ENCODE measurements around the gene PLA2G6.
"Not testable (repeated sequence)": the region's sequence is repeated elsewhere in the genome, so short reads cannot be mapped to it uniquely, and the experiment has no call there.

The PLA2G6 gene

DNA sequence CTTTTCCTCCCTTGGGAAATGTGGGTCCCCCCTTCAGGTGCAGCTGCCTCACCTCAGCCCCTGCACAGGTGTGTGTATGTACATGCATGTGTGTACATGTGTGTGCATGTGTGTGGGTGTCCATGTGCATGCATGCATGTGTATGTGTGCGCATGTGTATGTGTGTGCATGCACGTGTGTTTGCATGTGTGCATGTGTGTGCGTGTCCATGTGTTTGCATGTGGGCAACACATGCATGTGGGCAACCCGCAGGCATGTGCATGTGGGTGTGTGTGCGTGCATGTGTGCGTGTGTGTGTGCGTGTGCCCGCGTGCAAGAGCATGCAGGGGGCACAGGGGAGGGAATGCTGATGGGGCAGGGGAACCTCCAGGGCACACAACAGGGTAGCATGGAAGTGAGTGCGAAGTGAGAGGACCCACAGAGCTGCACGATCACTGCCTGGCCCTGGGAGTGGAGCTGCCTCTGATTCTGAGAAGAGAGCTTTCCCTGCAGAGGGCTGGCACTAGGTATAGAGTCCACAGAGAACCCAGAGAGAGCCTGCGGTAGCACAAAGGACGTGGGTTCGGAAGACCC, 56.5 kb downstream of the PLA2G6 start:
- no peak overlapping the region for H3K4me3 ChIP-seq (IDR thresholded peaks at IDR 0.05; ENCODE audit: insufficient read depth, low read depth, low read length)
- no peaks in the 10 kb centered on the region for H3K79me2 ChIP-seq (ENCODE audit: insufficient read depth, low read depth)
- no peaks in the 10 kb centered on the region for H4K20me1 ChIP-seq (ENCODE audit: insufficient read depth)
- no peak overlapping the region for H2AFZ ChIP-seq (ENCODE audit: low read depth)
- H3K4me1 ChIP-seq (ENCODE audit: low read depth, poor library complexity, severe bottlenecking), result peaks cover 9% of the 10 kb centered on the region
- TF ChIP-seq, protein P1, sequence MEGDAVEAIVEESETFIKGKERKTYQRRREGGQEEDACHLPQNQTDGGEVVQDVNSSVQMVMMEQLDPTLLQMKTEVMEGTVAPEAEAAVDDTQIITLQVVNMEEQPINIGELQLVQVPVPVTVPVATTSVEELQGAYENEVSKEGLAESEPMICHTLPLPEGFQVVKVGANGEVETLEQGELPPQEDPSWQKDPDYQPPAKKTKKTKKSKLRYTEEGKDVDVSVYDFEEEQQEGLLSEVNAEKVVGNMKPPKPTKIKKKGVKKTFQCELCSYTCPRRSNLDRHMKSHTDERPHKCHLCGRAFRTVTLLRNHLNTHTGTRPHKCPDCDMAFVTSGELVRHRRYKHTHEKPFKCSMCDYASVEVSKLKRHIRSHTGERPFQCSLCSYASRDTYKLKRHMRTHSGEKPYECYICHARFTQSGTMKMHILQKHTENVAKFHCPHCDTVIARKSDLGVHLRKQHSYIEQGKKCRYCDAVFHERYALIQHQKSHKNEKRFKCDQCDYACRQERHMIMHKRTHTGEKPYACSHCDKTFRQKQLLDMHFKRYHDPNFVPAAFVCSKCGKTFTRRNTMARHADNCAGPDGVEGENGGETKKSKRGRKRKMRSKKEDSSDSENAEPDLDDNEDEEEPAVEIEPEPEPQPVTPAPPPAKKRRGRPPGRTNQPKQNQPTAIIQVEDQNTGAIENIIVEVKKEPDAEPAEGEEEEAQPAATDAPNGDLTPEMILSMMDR (conservative IDR thresholded peaks at IDR 0.05; ENCODE audit: low read depth, low read length), result no peak
- no peak overlapping the region for H3K27ac ChIP-seq
- H3K27me3 ChIP-seq (ENCODE audit: insufficient read depth, low read depth), result no peaks in the 10 kb centered on the region
- H3K36me3 ChIP-seq (ENCODE audit: insufficient read depth), result no peaks in the 10 kb centered on the region
- no peak overlapping the region for H3K4me2 ChIP-seq
- no peak overlapping the region for H3K9ac ChIP-seq

DNA sequence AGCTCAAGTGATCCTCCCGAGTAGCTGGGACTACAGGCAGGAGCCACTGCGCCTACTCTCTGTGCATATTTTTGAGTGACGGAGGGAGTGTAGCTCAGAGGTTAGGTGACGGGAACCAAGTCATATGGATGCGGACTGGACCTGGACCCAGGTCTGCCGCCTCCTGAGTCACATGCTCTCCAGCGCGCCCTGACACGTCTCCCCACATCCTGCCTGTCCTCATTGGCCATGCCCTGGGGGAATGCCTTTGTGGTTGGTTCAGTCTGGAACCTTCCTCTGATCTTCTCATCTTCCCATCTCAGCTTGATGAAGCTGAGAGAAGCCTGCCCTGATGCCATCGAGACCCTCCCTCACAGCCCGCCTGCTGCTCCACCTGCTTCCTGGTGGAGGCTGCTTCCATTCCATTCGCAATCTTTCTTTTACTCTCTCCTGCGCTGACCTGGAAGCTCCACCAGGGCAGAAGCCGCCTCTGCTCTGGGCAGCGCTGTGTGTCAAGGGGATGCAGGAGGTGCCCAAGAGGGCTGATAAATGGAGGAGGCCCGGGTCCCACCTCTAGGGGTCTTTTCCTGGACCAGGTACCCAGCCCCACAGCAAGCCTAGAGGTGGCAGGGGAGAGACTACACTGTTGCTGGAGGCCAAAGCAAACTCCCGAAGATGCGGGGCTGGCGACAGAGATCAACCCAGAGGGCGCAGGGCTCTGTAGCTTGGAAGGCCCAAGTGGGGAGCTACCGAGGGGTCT, 57.2 kb downstream of the PLA2G6 start:
- Histone ChIP-seq H3K4me3 (IDR thresholded peaks at IDR 0.05; ENCODE audit: insufficient read depth, low read depth, low read length) (no peak overlapping the region), H2AFZ (ENCODE audit: low read depth) (no peak overlapping the region), H3K4me1 (ENCODE audit: low read depth, poor library complexity, severe bottlenecking) (peaks cover 9% of the 10 kb centered on the region), H3K9ac (no peak overlapping the region), H3K27ac (no peak overlapping the region), H4K20me1 (ENCODE audit: insufficient read depth) (no peaks in the 10 kb centered on the region), H3K27me3 (ENCODE audit: insufficient read depth, low read depth) (no peaks in the 10 kb centered on the region), H3K36me3 (ENCODE audit: insufficient read depth) (no peaks in the 10 kb centered on the region), H3K79me2 (ENCODE audit: insufficient read depth, low read depth) (no peaks in the 10 kb centered on the region), H3K4me2 (no peak overlapping the region)
- TF ChIP-seq, protein P1 (conservative IDR thresholded peaks at IDR 0.05; ENCODE audit: low read depth, low read length), result no peak

GRCh38 chr22:38122616-38123015, 59.0 kb downstream of the PLA2G6 start:
- Histone ChIP-seq H4K20me1 (ENCODE audit: insufficient read depth) (no peaks in the 10 kb centered on the region), H3K27ac (no peak overlapping the region), H2AFZ (ENCODE audit: low read depth) (no peak overlapping the region), H3K4me1 (ENCODE audit: low read depth, poor library complexity, severe bottlenecking) (peaks cover 9% of the 10 kb centered on the region), H3K36me3 (ENCODE audit: insufficient read depth) (no peaks in the 10 kb centered on the region), H3K4me2 (no peak overlapping the region; the same call in 1 of the 2 replicates), H3K79me2 (ENCODE audit: insufficient read depth, low read depth) (no peaks in the 10 kb centered on the region), H3K9ac (no peak overlapping the region), H3K27me3 (ENCODE audit: insufficient read depth, low read depth) (no peaks in the 10 kb centered on the region), H3K4me3 (IDR thresholded peaks at IDR 0.05; ENCODE audit: insufficient read depth, low read depth, low read length) (no peak overlapping the region)
- TF ChIP-seq, protein P1 (conservative IDR thresholded peaks at IDR 0.05; ENCODE audit: low read depth, low read length), result no peak

DNA sequence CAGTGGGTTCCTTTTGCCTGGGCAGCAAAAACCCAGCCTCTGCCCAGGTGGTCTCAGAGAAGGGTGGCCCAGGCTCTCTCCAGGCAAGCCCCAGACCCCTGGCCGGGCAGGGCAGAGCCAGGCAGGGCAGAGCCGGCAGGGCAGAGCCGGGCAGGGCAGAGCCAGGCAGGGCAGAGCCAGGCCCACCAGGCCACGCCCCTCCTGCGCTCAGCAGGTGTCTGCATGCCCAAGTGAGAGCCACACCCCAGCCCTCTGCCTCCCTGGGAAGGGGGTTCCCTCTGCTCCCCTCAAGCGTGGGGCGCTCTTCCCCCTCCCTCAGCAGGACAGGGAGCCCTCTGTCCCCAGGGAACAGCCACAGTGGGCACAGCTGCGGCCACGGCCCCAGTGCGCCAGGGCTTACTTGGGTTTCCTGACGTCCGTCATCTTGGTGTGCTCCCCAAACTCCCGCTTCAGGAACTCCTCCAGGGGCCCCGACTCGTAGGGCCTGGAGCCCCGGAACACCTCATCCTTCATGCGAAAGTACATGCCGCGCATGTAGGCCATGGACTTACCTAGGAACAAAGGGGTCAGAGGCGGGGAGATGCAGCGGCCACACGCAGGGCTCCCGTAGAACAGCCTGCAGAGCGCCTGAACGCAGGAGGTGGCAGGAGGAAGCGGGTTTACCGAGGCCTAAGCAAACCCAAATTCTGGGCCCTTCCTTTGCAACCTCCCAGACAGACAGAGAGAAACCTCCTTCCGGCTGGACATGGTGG, 61.1 kb downstream of the PLA2G6 start:
- Histone ChIP-seq H4K20me1 (ENCODE audit: insufficient read depth) (no peaks in the 10 kb centered on the region), H3K79me2 (ENCODE audit: insufficient read depth, low read depth) (no peaks in the 10 kb centered on the region), H3K9ac (no peak overlapping the region), H3K4me1 (ENCODE audit: low read depth, poor library complexity, severe bottlenecking) (peaks cover 9% of the 10 kb centered on the region), H3K36me3 (ENCODE audit: insufficient read depth) (no peaks in the 10 kb centered on the region), H2AFZ (ENCODE audit: low read depth) (no peak overlapping the region), H3K27me3 (ENCODE audit: insufficient read depth, low read depth) (no peaks in the 10 kb centered on the region), H3K4me3 (IDR thresholded peaks at IDR 0.05; ENCODE audit: insufficient read depth, low read depth, low read length) (no peak overlapping the region), H3K4me2 (no peak overlapping the region), H3K27ac (no peak overlapping the region)
- TF ChIP-seq, protein P1 (conservative IDR thresholded peaks at IDR 0.05; ENCODE audit: low read depth, low read length), result no peak

- H3K36me3 ChIP-seq (ENCODE audit: insufficient read depth); H3K4me2 ChIP-seq; H3K9ac ChIP-seq; H2AFZ ChIP-seq (ENCODE audit: low read depth); H4K20me1 ChIP-seq (ENCODE audit: insufficient read depth); H3K79me2 ChIP-seq (ENCODE audit: insufficient read depth, low read depth); H3K27me3 ChIP-seq (ENCODE audit: insufficient read depth, low read depth); H3K4me3 ChIP-seq (IDR thresholded peaks at IDR 0.05; ENCODE audit: insufficient read depth, low read depth, low read length); H3K27ac ChIP-seq: not testable (repeated sequence)
- peaks cover 18% of the 10 kb centered on the region for H3K4me1 ChIP-seq (ENCODE audit: low read depth, poor library complexity, severe bottlenecking)
Observed at GRCh38 chr22:38118747-38119146, 62.9 kb downstream of the PLA2G6 start.
